Hippocampal formation (tissue), 2 donors: ENCODE measurements around the gene UNC50.
"Not testable (repeated sequence)": the region's sequence is repeated elsewhere in the genome, so short reads cannot be mapped to it uniquely, and the experiment has no call there.

Experiments
- DNase-seq, 2 donors: peaks; one replicate each; lab custom pipeline; 2025; lab: John Stamatoyannopoulos, UW

Gene UNC50

DNA sequence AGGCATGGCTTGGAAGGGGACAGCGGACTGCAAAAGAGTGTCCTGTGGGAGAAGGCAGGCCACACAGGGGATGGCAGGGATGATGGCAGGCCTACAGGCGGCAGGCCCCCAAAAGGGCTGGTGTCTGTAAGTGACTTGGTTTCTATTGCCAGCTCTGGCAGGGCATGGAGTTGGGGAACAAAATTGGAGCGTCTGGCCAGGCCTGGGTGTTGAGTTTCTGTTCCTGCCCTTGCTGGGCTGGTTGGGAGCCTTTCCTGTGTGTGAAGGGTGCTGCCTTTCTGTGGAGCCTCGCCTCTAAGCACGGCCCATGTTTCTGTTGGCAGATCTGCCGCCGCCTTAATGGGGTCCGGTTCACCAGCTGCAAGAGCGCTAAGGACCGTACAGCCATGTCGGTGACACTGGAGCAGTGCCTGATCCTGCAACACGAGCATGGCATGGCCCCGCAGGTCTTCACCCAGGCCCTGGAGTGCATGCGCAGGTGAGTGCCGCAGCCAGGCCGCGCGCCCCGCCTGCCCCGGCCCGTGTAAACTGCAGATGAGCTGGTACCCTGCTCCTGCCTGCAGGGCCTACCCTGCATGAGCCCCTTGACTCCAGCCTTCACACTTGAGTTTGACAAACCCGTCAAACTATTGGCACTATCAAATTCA is 31.6 kb upstream of the UNC50 start:
- DNase-seq, result no peak

DNA sequence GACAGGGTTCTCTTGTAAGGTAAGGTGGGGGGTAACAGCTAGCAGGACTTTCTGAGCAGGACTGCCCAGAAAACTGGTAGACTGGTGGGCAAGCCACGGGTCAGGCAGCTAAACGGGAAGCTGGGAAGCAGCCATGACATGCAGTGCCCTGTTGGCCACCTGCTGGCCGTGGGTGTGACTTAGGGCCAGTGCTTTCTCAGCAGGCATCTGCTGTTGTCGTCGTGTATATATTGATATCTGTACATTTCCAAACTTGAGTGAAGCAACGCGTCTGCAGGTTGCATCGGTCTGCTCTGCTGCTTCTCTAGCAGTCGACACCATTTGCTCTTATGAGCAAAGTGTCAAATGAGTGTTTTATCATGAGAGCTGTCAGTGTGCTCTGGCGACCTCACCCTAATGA is 31.1 kb upstream of the UNC50 start:
- no peak for DNase-seq

DNA sequence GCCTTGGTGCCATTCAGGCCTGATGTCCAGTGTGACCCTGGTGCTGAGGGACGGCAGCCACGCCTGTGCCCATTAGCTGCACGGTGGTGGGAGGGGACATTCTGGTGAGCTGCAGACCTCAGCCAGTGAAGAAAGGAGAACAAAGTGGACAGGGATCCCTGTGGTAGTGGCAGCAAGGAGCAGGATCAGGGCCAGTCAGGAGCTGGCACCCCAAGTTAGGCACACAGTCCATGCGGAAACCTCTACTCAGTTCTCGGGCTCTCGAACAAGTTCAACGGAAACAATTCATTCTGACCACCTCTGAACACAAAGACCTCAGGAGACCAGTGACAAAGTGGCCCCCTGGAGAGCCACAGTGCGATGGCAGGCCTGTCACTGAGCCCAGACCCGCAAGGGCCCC is 30.2 kb upstream of the UNC50 start:
- DNase-seq, result no peak

DNA sequence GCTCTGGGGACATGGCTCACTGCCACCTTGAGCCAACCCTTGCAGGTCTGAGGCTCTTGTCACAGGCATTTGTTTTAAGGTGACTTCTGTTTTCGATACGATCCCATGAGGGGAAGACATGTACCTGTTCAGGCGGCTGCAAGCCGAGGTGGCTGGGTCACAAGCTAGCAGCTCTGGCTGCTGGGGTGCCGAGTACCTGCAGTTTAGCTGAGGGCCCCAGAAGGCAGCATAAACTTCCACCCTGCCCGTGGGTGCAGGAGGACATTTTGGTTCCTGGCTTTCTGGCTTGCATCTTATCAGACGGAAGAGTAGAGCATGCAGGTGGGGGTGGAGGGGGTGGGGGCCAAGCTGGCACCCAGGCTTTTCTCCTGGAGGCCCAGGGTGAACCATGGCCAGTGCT is 28.5 kb upstream of the UNC50 start:
- no peak for DNase-seq

DNA sequence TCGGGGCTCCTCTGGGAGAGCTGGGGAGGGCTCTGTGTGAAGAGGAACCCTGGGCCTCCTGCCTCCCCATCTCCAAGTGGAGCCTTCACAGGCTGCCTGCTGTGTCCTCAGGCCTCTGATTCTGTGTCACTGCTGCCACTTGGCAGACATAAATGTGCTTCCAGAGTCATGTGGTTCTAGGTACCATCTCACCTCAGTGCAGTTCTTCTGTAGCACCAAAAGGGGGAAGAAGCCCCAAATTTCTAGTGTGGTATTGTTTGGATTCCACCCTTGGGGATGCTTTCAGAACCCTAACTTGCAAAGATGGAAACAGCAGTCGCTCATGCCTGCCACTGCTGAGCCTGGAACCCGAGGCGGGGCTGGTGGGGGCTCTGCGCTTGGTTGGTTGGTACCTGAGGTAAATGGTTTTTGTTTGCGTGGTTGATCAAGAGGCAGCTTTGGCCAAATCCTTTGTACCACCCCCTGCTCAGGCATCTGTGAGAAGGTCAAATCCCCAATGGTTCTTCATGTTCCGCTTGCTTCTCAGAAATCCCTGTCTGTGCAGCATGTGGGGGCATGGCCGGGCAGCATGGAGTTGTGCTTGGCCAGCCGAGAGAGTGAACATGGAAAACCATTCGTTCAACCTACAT is 27.6 kb upstream of the UNC50 start:
- no peak for DNase-seq

DNA sequence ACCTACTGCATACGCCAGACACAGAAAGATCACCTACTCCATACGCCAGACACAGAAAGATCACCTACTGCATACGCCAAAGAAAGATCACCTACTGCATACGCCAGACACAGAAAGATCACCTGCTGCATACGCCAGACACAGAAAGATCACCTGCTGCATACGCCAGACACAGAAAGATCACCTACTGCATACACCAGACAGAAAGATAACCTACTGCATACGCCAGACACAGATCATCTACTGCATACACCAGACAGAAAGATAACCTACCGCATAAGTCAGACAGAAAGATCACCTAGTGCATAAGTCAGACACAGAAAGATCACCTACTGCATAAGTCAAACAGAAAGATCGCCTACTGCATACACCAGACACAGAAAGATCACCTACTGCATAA is 25.9 kb upstream of the UNC50 start:
- no peak for DNase-seq

DNA sequence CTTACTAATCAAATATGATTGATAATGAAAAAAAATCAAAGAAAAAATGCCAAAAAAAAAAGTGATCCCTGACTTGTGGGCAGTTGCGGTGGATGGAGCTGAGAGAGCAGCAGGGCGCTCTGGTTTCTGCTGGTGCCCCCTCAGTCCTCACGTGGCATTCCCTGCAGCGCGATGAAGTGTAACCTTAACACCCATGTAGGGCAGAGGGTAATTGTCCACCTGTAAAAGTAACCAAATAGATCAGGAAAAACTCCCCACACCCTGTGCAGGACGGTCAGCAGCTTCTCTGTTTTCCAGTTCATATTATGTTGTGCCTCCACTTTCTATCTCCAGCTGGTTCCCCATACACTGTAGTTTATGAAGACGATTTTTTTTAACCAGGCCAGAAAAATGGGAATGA is 25.1 kb upstream of the UNC50 start:
- no peak for DNase-seq

DNA sequence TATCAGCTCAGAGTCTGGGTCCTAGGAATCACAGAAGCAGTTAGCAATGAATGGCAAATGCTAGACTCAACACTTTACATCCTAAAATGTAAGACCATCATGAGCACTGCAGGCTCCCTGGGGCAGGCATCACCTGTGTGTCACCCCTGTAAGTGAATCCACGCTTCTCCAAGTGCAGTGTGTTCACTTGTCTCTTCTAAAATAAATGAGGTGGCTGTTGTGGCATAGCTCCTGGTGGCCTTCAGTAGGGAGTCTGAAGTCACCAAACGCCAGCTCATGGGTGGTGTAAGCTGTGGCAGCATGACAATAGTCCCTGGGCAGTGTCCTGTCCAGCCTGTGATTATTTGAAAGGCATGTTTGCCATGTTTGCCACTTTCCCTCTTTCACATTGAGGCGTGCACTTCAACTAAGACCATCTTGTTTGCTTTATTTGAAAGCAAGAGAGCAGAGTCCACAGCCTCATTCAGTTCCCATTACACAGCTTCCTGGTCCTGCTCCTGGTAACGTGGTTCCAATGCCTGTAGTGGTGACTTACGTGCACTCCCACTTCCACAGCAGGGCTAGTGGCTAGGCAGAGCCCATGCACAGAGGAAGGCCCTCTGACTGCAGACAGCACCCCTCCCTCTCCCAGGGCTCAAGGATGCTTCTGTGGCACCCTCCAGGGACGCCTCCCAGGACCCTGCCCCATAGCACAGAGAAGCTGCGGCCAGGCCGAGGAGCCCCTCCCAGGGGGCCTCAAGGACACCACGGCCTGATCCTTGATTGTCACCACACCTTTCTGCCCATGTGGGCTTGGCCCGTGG is 24.4 kb upstream of the UNC50 start:
- no peak for DNase-seq

DNA sequence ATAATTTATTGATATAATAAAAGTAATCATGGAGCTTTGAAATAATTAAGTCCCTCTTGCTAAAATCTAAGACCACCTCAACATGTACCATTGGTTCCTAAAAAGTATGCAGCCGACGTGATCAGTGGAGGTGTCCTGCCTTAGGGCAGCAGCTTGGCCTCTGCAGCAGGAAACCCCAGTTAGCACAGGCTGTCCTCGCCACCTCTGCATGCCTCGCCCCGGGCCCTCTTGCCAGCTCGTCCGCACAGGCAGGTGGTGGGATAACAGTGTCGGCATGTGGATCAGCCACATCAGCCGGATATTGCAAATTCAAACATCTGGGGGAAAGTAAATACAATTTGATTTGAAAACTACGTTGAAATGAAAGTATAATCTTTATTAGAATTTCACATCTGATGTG is 23.0 kb upstream of the UNC50 start:
- no peak for DNase-seq

DNA sequence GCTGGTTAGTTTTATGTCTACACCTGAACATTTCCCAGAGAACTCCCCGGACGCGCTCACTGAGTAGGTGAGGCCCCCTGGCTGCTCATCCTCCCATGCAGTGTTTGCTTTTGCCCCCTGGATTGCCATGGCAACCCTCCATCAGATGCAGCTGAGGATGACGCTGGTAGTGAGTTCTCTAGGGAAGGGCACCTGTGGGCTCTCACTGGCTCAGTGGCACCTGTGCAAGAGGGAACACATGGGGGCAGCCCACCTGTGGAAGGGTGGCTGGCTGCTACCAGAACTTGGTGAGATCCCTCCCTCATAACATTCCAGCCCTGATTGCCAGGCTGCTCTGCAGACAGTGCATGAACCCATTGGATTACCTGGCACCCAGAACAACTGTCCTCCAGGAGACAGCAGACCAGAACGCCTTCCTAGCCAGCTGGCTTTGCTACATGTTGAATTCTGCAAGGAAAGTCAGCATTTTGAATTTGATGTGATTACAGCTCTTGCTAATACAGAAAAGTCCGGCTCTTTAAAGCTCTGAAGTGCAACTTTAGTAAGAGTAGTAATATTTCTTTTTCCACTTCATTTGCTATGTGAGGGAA is 21.7 kb upstream of the UNC50 start:
- DNase-seq, result no peak

DNA sequence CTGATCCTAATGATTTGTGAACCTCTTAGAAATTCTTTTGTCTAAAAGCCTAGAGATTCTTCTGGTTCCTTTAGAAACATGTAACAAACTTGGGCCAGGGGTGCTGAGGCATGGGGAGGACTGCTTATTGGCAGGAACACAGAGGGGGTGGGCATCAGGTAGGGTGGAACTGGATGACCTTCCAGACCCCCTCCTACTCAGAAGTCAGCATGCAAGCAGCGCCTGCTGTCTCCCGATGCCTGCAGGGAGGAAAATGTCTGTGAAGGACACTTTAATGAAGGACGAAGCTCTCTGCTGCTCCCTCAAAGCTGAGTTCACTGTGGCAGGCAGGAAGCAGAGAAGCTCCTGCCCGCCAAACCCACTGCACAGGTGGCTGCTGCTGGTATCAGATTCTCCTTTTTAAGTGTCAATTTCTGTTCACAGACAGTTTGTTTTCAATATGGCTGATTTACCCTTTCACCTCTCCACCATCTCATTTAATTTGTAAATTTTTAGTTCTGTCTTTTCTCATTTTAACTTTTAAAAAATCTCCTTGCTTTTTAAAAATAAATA is 19.4 kb upstream of the UNC50 start:
- no peak for DNase-seq

DNA sequence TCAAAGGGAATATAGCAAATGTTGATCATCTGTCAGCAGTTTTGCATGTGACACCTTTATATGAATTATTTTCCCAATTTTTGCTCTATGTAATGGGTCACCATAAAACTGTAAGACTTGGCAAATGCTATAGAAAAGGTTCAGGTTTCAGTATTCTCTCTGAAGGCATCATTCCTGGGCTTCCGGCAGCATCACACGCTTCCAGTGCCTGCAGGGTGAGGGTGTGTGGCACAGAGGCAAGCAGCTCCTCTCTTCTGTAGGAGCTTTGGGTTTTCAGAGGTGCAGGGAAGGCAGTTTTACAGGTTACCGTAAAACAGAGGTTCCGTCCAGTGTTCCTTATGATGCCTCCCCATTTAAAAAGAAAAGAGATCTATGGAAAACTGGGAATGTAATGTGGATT is 18.9 kb upstream of the UNC50 start:
- no peak for DNase-seq

DNA sequence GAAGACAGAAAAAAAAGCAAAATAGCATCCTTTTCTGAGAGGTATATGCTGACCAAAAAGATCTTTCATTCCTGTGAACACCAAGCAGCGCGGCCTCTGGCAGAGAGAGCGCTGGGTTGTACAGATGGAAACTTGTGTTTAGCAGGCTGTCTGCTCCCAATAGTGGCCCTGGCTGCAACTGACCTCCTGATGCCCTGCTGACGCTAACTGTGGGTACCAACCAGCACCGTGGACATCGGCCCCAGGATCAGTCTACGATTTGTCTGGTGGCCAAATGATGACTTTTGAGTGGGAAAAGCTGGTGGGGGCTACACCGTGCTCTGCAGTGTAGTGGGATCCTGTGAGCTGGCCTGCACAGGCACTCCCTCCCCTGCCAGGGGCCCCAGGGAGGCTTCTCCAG is 15.8 kb upstream of the UNC50 start:
- no peak for DNase-seq

DNA sequence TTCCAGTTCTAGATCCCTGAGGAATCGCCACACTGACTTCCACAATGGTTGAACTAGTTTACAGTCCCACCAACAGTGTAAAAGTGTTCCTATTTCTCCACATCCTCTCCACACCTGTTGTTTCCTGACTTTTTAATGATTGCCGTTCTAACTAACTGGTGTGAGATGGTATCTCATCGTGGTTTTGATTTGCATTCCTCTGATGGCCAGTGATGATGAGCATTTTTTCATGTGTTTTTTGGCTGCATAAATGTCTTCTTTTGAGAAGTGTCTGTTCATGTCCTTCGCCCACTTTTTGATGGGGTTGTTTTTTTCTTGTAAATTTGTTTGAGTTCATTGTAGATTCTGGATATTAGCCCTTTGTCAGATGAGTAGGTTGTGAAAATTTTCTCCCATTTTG is 13.7 kb upstream of the UNC50 start:
- DNase-seq, result not testable (repeated sequence)

DNA sequence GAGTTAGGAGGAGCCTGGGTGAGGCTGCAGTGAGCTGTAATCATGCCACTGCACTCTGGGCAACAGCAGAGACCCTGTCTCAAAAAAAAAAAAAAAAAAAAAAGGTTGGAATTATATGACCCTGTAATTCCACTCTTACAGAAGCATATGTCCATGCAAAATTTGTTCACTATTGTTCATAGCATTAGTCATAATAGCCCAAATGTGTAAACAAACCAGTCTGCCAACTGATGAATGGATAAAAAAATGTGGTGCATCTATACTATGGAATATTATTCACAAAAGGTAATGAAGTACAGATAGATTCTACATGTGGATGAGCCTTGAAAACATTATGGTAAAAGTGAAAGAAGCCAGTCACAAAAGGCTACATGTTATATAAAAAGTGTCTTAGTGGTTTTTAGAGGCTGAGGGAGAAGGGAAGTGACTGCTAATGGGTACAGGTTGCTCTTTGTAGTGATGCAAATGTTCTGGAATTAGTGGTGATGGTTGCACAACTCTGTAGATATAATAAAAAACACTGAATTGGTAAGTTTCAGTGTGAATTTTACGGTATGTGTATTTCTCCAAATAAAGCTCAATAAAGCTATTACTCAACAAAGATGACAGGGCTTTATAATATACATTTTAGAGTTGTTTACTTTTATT is 9.5 kb upstream of the UNC50 start:
- DNase-seq, result no peak

DNA sequence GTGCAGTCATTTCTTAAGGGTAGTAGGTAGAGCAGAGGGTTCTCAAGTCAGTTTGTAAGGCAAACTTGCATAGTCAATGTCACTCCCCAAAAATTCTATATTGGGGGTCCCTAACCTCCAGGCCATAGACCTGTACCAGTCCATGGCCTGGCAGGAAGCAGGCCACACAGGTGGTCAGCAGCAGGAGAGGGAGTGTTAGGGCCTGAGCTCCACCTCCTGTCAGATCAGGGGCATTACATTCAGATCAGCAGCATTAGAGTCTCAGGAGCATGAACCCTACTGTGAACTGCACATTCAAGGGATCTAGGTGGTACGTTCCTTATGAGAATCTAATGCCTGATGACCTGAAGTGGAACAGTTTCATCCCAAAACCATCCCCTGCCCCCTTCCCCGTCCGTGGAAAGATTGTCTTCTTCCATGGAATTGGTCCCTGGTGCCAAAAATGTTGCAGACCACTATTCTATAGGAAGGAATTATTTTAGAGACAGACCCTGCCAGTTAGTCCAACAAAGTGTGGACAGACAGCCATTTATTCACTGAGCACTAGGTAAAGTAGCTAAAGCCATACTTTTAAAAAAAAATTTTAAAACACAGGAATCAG is 6.8 kb upstream of the UNC50 start:
- no peak for DNase-seq

DNA sequence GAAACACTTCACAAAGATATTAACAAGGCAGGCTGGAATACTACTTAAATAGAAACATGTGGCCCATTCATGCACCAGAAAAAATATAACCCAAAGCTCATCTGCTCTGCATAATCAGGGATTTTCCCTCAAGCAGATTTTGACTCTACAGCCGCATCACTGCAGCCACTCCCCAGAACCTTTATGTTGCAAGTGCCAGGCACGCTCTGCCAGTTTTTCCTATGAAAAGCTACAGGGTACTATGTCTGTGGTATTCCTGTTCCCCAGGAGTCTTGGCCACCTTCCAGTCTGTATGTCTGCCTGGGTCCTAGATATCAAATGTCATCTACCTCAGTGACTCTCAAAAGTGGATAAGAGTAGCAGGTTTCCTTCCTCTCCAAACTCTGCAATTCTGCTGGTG is 3.8 kb upstream of the UNC50 start:
- DNase-seq, result no peak

DNA sequence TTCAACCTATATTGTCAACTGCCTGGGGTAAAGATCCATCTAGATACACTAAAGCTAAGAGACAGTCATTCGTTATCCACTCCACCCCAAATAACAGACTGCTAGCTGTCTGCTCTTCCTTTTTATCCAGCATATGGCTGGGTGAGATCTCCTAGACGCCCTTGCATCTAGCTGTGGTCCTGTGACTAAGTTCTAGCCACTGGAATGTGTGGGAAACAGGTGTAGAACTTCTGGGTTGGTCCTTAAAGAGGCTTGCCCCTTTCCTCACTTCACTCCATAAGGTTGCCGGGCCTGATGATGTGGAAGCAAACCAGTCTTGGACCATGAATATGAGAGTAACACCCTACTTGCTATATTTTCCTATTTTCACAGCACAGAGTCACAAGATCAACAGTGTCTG is 3.3 kb upstream of the UNC50 start:
- DNase-seq, result no peak

DNA sequence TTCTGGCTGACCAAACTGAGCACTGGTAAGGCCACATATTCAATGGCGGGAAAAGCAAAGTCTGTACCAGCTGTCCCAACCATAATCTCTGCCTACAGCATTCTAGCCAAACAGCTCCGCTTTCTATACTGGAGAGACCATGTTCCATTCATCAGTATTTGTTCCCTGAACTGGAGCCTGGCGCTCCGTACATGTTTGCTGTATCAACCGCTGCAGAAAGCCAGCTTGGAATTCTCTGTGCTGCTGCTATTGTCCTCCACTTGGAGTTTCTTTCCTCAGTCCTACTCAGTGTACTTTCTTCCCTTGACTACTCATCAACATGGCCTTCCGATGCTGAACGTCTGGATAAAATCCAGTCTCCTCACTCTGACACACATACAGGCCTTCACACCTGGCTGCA is 2.0 kb upstream of the UNC50 start:
- DNase-seq, result no peak

DNA sequence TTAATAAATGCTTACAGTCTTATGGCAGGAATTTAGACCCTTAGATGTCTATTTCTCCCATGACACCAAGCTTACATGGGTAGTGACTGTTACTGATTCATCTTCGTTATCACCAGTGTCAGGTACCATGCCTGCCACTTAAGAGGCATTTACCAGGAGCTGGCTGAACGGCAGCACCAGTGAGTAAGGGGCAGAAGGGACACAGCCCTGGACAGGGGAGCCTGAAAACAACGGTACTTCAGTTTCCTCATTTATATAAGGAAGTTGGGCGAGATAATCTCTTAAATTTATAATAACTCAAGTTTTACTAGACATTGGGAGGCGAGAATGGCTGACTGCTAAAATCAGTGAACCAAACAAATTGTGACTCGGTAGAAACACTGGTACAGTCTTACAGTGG is 1.3 kb upstream of the UNC50 start:
- no peak for DNase-seq

DNA sequence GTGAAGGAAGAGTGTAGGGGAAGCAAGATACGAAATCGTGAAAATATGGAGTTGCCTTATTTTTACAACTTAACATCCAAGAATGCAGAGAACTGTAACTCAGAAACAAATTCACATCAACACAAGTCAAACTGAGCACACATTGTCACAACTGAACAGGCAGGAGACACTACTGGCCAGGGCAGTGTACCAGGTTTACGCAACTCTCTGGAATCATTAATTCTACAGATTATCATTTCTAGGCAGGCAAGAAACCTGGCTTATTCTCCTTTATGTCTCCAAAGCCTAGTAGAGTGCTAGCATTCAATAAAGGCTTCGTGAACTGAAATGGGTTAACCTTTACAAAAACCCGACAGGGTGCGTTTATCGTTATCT is 661 bp upstream of the UNC50 start:
- DNase-seq, result no peak
